GM12875 (cell line): ENCODE data around the gene PCYOX1L.
A peak's percentile ranks its signal among the peaks of the same experiment; 100 is the strongest.

Source experiments
- H3K4me3 ChIP-seq: one replicate; pipeline ENCODE4 v1.5.1; 2011; ENCODE audit warnings: low read depth, low read length, control low read depth
- TF ChIP-seq, protein P1 (sequence below): IDR thresholded peaks from 2 replicates; pipeline ENCODE4 v1.5.1; 2011; ENCODE audit warnings: low read depth, mild to moderate bottlenecking, control low read depth, inconsistent platforms, low read length, moderate library complexity, borderline replicate concordance; ENCODE audit not compliant: insufficient read depth

Gene PCYOX1L, protein sequence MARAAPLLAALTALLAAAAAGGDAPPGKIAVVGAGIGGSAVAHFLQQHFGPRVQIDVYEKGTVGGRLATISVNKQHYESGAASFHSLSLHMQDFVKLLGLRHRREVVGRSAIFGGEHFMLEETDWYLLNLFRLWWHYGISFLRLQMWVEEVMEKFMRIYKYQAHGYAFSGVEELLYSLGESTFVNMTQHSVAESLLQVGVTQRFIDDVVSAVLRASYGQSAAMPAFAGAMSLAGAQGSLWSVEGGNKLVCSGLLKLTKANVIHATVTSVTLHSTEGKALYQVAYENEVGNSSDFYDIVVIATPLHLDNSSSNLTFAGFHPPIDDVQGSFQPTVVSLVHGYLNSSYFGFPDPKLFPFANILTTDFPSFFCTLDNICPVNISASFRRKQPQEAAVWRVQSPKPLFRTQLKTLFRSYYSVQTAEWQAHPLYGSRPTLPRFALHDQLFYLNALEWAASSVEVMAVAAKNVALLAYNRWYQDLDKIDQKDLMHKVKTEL

DNA sequence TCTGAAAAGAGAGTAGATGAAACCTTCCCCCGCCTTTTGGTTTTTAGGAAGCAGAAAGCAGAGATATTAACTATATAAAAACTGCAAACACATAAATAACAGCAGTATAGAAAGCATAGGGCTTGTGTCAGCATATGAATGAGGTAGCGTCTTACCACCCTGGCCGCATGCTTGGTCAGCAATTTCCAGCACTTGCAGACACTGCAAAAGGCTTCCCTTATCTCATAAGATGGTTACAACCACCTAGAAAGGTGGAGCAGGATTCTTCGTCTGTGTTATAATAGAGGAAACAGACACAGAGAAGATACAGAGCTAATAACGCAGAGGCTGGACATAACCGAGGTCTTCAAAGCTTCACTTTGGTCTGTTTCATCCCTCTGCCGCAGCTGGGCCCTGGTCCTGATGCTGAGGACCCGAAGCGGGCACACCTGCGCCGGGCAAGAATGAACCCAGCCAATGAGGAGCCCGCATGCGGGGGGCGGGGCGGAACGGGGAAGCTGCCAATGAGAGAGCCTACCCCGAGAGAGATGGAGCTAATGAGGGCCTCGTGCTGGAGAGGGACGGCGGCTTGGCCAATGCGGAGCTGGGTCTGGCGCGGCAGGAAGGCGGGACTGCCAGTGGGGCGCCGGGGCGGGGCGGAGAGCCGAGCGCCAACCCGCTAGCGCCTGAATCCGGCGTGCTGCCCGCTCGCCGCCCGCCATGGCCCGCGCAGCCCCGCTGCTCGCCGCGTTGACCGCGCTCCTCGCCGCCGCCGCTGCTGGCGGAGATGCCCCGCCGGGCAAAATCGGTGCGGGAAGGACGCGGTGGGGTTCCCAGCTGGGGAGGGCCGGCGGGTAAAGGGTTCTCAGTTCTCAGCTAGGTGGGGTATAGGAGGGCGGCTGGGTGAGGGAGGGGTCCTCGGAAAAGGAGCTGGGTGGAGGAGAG lies at the start of gene PCYOX1L:
PCYOX1L (plus strand) TSS at position 677 of the 924 bp plus-strand sequence; CDS start at position 700, 23 bp downstream.
- TF ChIP-seq, protein P1, sequence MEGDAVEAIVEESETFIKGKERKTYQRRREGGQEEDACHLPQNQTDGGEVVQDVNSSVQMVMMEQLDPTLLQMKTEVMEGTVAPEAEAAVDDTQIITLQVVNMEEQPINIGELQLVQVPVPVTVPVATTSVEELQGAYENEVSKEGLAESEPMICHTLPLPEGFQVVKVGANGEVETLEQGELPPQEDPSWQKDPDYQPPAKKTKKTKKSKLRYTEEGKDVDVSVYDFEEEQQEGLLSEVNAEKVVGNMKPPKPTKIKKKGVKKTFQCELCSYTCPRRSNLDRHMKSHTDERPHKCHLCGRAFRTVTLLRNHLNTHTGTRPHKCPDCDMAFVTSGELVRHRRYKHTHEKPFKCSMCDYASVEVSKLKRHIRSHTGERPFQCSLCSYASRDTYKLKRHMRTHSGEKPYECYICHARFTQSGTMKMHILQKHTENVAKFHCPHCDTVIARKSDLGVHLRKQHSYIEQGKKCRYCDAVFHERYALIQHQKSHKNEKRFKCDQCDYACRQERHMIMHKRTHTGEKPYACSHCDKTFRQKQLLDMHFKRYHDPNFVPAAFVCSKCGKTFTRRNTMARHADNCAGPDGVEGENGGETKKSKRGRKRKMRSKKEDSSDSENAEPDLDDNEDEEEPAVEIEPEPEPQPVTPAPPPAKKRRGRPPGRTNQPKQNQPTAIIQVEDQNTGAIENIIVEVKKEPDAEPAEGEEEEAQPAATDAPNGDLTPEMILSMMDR: no peak
- peak within 1 kb of the TSS; percentile 72 for H3K4me3 ChIP-seq

GRCh38 chr5:149309354-149309753 lies 48.5 kb upstream of the PCYOX1L start:
- TF ChIP-seq, protein P1: no peak
- no peak overlapping the region for H3K4me3 ChIP-seq

DNA sequence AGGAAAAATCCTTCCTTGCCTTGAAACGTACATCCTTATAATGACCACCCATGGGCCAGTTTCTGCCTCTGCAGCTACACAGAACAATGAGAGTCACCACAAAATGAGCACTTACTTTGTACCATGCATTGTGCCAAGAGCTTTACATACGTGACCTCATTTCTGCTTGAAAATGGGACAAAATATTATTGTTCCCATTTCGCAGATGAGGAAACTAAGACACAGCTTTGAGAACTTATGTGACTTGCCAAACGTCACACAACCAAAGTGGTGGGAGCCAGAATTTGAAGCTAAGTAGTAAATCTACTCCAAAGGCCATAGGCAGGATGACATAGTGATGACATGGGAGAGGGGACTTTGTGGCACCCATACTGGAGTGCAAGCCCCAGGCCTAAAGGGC lies 47.4 kb upstream of the PCYOX1L start:
- TF ChIP-seq, protein P1: no peak
- no peak overlapping the region for H3K4me3 ChIP-seq

- no peak overlapping the region for H3K4me3 ChIP-seq
- TF ChIP-seq, protein P1: no peak
These were observed 46.7 kb upstream of the PCYOX1L start for GRCh38 chr5:149310947-149311658.

- TF ChIP-seq, protein P1: no peak
- H3K4me3 ChIP-seq: no peak overlapping the region
These were observed 44.5 kb upstream of the PCYOX1L start for GRCh38 chr5:149313151-149313841.

- H3K4me3 ChIP-seq: no peak overlapping the region
- TF ChIP-seq, protein P1: no peak
These were observed 43.2 kb upstream of the PCYOX1L start for GRCh38 chr5:149314571-149315111.
